CD14-positive monocyte (primary cell): ENCODE data around the gene NUBPL. TPM values are rescaled to one million over a fixed set of nuclear protein-coding genes. Genes with fewer than 3 reads are reported as not detected.
A peak's percentile ranks its signal among the peaks of the same experiment; 100 is the strongest.

Experiments
- DNase-seq, 3 donors: peaks; one replicate each; pipeline ENCODE4 v3.0.0-alpha.2; 2011 to 2022
- H2AFZ ChIP-seq: 2 replicates; pipeline ENCODE4 v1.6.0; 2012; ENCODE audit warnings: mild to moderate bottlenecking, low read depth, low read length, inconsistent platforms; ENCODE audit not compliant: insufficient read depth, poor library complexity, severe bottlenecking
- H3K27ac ChIP-seq, 2 donors: 1 replicate in 1 of 2; 2 replicates in 1 of 2; pipeline ENCODE4 v1.5.1; 2012 to 2013; ENCODE audit warnings: low read length in 2 of 2, control low read depth in 1 of 2, inconsistent platforms in 1 of 2, low read depth in 1 of 2, mild to moderate bottlenecking in 1 of 2
- H3K27me3 ChIP-seq, 2 donors: one replicate each; pipeline versions ENCODE4 v1.6.0 to v1.6.1; 2011 to 2013; ENCODE audit warnings: low read length in 2 of 2; ENCODE audit not compliant: control insufficient read depth in 2 of 2, insufficient read depth in 2 of 2
- H3K36me3 ChIP-seq, 2 donors: replicated peaks in 1 of 2; 1 replicate in 1 of 2; 2 replicates in 1 of 2; pipeline versions ENCODE4 v1.5.1 to v1.6.1; 2012 to 2013; ENCODE audit warnings: low read length in 2 of 2, control low read depth in 1 of 2, inconsistent platforms in 1 of 2, mild to moderate bottlenecking in 1 of 2; ENCODE audit not compliant: insufficient read depth in 2 of 2, control insufficient read depth in 1 of 2
- H3K4me1 ChIP-seq, 2 donors: 1 replicate in 1 of 2; 2 replicates in 1 of 2; pipeline versions ENCODE4 v1.5.1 to v1.6.1; 2012 to 2013; ENCODE audit warnings: low read length in 2 of 2, control low read depth in 1 of 2, inconsistent platforms in 1 of 2, mild to moderate bottlenecking in 1 of 2, moderate library complexity in 1 of 2; ENCODE audit not compliant: insufficient read depth in 2 of 2, control insufficient read depth in 1 of 2
- H3K4me2 ChIP-seq: replicated peaks from 2 replicates; pipeline ENCODE3; 2012; ENCODE audit warnings: low read length, moderate library complexity, mild to moderate bottlenecking; ENCODE audit not compliant: poor library complexity, severe bottlenecking; ENCODE audit errors: extremely low read depth
- H3K4me3 ChIP-seq, 3 experiments: fragments of 200-600 bp in 1 of 3; sonication (generic) in 1 of 3; replicated peaks in 1 of 3; 1 replicate in 2 of 3; 2 replicates in 1 of 3; pipeline ENCODE4 v1.5.1; 2011 to 2013; ENCODE audit warnings: low read length in 3 of 3, mild to moderate bottlenecking in 3 of 3, control low read depth in 2 of 3, low read depth in 2 of 3, inconsistent platforms in 1 of 3, moderate library complexity in 1 of 3
- H3K79me2 ChIP-seq: 2 replicates; pipeline ENCODE4 v1.6.0; 2012; ENCODE audit warnings: mild to moderate bottlenecking, control low read depth, inconsistent platforms, low read length, moderate library complexity; ENCODE audit not compliant: insufficient read depth
- H3K9ac ChIP-seq: 2 replicates; pipeline ENCODE4 v1.6.0; 2017; ENCODE audit warnings: low read length, mild to moderate bottlenecking; ENCODE audit not compliant: insufficient read depth, poor library complexity, severe bottlenecking
- H3K9me3 ChIP-seq, 2 donors: replicated peaks in 1 of 2; 1 replicate in 1 of 2; 2 replicates in 1 of 2; pipeline versions ENCODE4 v1.5.1 to v1.6.1; 2012 to 2013; ENCODE audit warnings: low read length in 2 of 2, control low read depth in 1 of 2; ENCODE audit not compliant: control insufficient read depth in 1 of 2, insufficient read depth in 1 of 2
- H4K20me1 ChIP-seq: 2 replicates; pipeline ENCODE4 v1.6.0; 2012; ENCODE audit warnings: mild to moderate bottlenecking, low read length, control low read depth, moderate library complexity; ENCODE audit not compliant: insufficient read depth
- H3K27ac Mint-ChIP-seq, 7 donors: one replicate each; pipeline ENCODE4 v1.8.0; 2020; ENCODE audit warnings: mild to moderate bottlenecking in 7 of 7, mixed read lengths in 7 of 7, moderate library complexity in 6 of 7, inconsistent platforms in 2 of 7
- H3K27me3 Mint-ChIP-seq, 3 donors: one replicate each; pipeline ENCODE4 v1.8.0; 2021 to 2022; ENCODE audit warnings: low read depth in 3 of 3, mild to moderate bottlenecking in 3 of 3, mixed read lengths in 3 of 3, moderate library complexity in 3 of 3, inconsistent platforms in 1 of 3
- H3K36me3 Mint-ChIP-seq, 2 donors: one replicate each; pipeline ENCODE4 v1.8.0; 2020; ENCODE audit warnings: mixed read lengths in 2 of 2, inconsistent platforms in 1 of 2, mild to moderate bottlenecking in 1 of 2
- H3K4me1 Mint-ChIP-seq: one replicate; pipeline ENCODE4 v1.8.0; 2020; ENCODE audit warnings: mild to moderate bottlenecking, mixed read lengths
- H3K4me3 Mint-ChIP-seq, 2 donors: one replicate each; pipeline ENCODE4 v1.8.0; 2020; ENCODE audit warnings: mild to moderate bottlenecking in 2 of 2, mixed read lengths in 2 of 2, moderate library complexity in 1 of 2
- H3K9me3 Mint-ChIP-seq, 7 donors: one replicate each; pipeline ENCODE4 v1.8.0; 2020 to 2022; ENCODE audit warnings: mixed read lengths in 7 of 7, mild to moderate bottlenecking in 6 of 7, moderate library complexity in 6 of 7, inconsistent platforms in 2 of 7
- CTCF ChIP-seq: fragments of 200-600 bp; IDR thresholded peaks from one replicate; pipeline ENCODE4 v1.8.0; 2022; ENCODE audit warnings: antibody characterized with exemption, mild to moderate bottlenecking
- WGBS: methylation state at CpG from one replicate; pipeline ENCODE4 v1.1.5; 2013; ENCODE audit warnings: missing lambda C conversion rate; ENCODE audit not compliant: insufficient coverage; 5-methylcytosine and 5-hydroxymethylcytosine counted together
- intact Hi-C, 2 donors: fragments of 100-400 bp; cut with micrococcal nuclease; formaldehyde crosslinking; loops; one replicate each; pipeline versions ENCODE4 v1.15.0 to v1.15.1; 2023
- polyA plus RNA-seq, 3 donors: library from polyadenylated mRNA; depleted of rRNA in 1 of 3; unstranded in 2 of 3; stranded (reverse) in 1 of 3; fragments of 300-500 nt in 2 of 3; fragments of >200 nt in 1 of 3; fragmentation: Illumina TruSeq in 2 of 3; gene quantifications; 1 replicate in 2 of 3; 2 replicates in 1 of 3; pipeline ENCODE4 v1.2.3, GENCODE V29; 2012 to 2021

Gene NUBPL
- polyA plus RNA-seq, 3 donors, result 0.75 to 2.4 (median 2.3) TPM

- Mint-ChIP-seq H3K4me1 (no peaks in the 10 kb centered on the region), H3K9me3 (no peaks in the 10 kb centered on the region), H3K27me3 (peaks cover 0 to 5% (median 0%) of the 10 kb centered on the region in 3 donors), H3K27ac (no peak overlapping the region), H3K4me3 (no peak overlapping the region), H3K36me3 (peaks cover 0 to 5% of the 10 kb centered on the region in 2 donors)
- Histone ChIP-seq H3K27ac (no peak overlapping the region), H3K79me2 (no peaks in the 10 kb centered on the region), H3K36me3 (no peaks in the 10 kb centered on the region), H2AFZ (no peak overlapping the region), H3K27me3 (no peaks in the 10 kb centered on the region), H3K4me3 (no peak overlapping the region), H3K9me3 (no peaks in the 10 kb centered on the region), H4K20me1 (no peaks in the 10 kb centered on the region), H3K4me1 (no peaks in the 10 kb centered on the region), H3K9ac (no peak overlapping the region), H3K4me2 (no peak overlapping the region)
- WGBS, result no CpG with 5 or more reads among the region's 3 CpGs
- no peak for TF ChIP-seq CTCF
- intact Hi-C loops, result no loop called here
- DNase-seq, result no peak
These were observed 268.0 kb downstream of the NUBPL start for GRCh38 chr14:31828946-31829868.

GRCh38 chr14:31834616-31835015 is 273.4 kb downstream of the NUBPL start:
- no peaks in the 10 kb centered on the region for H3K36me3 Mint-ChIP-seq
- H3K27me3 ChIP-seq, result no peaks in the 10 kb centered on the region
- no peak overlapping the region for H3K27ac ChIP-seq
- no peaks in the 10 kb centered on the region for H3K79me2 ChIP-seq
- H3K4me1 ChIP-seq, result no peaks in the 10 kb centered on the region
- H3K4me1 Mint-ChIP-seq, result no peaks in the 10 kb centered on the region
- H2AFZ ChIP-seq, result no peak overlapping the region
- H3K4me2 ChIP-seq, result no peak overlapping the region
- intact Hi-C loops, result no loop called here
- H3K9me3 ChIP-seq, result no peaks in the 10 kb centered on the region
- no peak for DNase-seq
- no peak for TF ChIP-seq CTCF
- H3K4me3 Mint-ChIP-seq, result no peak overlapping the region
- no peaks in the 10 kb centered on the region for H3K36me3 ChIP-seq
- H4K20me1 ChIP-seq, result no peaks in the 10 kb centered on the region
- peaks cover 0 to 2% (median 0%) of the 10 kb centered on the region in 3 donors for H3K27me3 Mint-ChIP-seq
- 78% methylated on average over 1 of the region's 1 CpG for WGBS
- H3K27ac Mint-ChIP-seq, result peak overlapping the region in 1 of 7 donors; percentile 12
- H3K4me3 ChIP-seq, result no peak overlapping the region
- H3K9ac ChIP-seq, result no peak overlapping the region
- peaks cover 0 to 1% (median 0%) of the 10 kb centered on the region in 7 donors for H3K9me3 Mint-ChIP-seq
